Fibroblast of mammary gland (primary cell): Measurements from ENCODE around the gene KIZ.

Experiments used
- DNase-seq: peaks from one replicate; pipeline ENCODE4 v3.0.0-alpha.2; 2010; ENCODE audit warnings: low read depth
- H3K4me3 ChIP-seq: 2 replicates; pipeline ENCODE4 v1.5.1; 2011; ENCODE audit warnings: low read depth, mild to moderate bottlenecking, low read length, moderate library complexity; ENCODE audit not compliant: control insufficient read depth
- TF ChIP-seq, protein P1 (sequence below): conservative IDR thresholded peaks from 2 replicates; pipeline ENCODE4 v1.5.1; 2011; ENCODE audit warnings: low read depth, low read length, inconsistent platforms; ENCODE audit not compliant: control insufficient read depth, insufficient read depth

KIZ gene

DNA sequence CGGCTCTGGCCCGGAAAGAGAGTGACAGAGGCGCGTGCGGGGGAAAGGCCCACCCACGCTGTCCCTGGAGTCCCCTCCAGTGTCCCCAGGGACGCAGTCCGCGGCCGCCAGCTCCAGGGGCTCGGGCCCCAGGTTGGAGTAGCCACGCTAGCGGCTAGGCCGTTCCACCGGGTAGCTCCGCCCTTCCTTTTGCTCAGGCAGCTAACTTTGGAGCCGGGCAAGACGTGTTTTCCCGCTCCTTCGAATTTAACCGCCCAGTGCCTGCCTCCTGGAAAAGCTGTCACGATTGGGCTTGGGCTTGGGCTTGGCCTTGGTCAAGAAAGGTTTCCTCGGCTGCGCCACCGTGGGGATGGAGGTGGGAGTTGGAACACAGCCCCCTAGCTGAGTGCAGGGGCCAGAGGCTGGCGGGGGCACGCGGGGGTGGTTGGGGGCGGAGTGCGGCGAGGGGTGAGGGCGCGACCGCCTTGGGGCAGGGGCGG lies 24.4 kb upstream of the KIZ start:
- TF ChIP-seq, protein P1, sequence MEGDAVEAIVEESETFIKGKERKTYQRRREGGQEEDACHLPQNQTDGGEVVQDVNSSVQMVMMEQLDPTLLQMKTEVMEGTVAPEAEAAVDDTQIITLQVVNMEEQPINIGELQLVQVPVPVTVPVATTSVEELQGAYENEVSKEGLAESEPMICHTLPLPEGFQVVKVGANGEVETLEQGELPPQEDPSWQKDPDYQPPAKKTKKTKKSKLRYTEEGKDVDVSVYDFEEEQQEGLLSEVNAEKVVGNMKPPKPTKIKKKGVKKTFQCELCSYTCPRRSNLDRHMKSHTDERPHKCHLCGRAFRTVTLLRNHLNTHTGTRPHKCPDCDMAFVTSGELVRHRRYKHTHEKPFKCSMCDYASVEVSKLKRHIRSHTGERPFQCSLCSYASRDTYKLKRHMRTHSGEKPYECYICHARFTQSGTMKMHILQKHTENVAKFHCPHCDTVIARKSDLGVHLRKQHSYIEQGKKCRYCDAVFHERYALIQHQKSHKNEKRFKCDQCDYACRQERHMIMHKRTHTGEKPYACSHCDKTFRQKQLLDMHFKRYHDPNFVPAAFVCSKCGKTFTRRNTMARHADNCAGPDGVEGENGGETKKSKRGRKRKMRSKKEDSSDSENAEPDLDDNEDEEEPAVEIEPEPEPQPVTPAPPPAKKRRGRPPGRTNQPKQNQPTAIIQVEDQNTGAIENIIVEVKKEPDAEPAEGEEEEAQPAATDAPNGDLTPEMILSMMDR: no peak
- H3K4me3 ChIP-seq: no peak overlapping the region
- DNase-seq: no peak

DNA sequence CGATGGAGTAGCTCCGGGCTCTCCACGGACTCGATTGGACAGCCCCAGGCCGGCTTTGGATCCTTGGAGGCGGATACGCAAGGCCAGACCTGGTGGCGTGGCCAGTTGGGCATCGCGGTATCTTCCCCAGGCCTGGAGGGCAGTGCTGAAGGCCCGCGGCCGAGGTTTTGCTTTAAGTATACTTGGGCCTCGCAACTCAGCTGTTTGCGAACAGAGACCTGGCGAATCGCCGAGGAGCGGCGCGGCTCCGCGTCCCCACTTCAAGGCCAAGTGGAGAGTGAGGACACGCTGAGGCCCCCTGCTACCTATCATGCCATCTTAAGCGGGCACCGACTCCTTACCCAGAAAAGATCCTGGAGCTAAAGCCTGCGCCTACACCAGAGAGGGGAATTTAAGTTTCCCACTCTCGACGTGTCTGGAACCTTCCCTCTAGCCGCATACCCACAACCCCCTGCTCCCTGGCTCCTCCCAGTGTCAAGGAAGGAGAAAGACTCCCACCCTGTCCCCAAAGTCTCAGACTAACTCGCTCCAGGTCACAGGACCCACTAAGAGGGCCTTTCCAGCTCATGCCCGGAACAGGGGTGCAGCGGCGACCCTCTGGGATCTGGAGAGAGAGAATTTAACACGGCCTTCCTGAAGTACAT lies 23.8 kb upstream of the KIZ start:
- no peak for DNase-seq
- H3K4me3 ChIP-seq: no peak overlapping the region

DNA sequence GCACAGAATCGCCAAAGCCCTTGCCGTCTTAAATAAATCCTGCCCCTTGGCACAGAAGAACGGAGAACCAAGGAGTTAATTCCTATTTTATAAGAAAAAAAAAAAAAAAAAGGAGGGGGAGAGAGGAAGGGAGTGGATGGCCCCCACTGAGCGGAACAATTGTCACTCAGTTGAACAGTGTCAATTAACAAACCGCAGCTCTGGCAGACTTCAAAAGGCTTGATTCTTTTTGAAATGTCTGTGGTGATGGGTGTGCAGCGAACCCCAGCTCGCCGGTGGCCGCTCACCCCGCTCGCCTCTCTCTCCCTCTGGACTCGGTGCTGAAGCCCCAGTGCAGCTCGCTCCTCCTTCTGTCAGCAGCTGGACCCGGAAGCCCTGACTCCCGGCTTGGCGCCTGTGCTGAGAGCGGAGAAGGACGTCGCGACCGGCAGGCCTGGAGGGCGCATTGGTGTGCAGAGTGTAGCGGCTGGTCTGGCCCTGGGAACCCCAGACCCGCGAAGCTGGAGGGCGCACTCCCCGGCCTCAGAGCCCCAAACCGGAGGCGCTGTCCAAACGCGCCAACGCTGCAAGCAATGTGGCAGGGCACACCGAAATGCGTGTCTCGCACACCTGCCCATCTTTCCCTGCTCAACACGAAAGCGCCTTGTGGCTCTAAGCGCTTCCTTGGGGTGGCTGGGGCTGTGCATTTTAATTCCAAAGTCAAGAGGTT lies 23.1 kb upstream of the KIZ start:
- H3K4me3 ChIP-seq: no peak overlapping the region
- DNase-seq: no peak
- TF ChIP-seq, protein P1: no peak

More for the DNA sequence above, 23.8 kb upstream of the KIZ start:
- TF ChIP-seq, protein P1: no peak

DNA sequence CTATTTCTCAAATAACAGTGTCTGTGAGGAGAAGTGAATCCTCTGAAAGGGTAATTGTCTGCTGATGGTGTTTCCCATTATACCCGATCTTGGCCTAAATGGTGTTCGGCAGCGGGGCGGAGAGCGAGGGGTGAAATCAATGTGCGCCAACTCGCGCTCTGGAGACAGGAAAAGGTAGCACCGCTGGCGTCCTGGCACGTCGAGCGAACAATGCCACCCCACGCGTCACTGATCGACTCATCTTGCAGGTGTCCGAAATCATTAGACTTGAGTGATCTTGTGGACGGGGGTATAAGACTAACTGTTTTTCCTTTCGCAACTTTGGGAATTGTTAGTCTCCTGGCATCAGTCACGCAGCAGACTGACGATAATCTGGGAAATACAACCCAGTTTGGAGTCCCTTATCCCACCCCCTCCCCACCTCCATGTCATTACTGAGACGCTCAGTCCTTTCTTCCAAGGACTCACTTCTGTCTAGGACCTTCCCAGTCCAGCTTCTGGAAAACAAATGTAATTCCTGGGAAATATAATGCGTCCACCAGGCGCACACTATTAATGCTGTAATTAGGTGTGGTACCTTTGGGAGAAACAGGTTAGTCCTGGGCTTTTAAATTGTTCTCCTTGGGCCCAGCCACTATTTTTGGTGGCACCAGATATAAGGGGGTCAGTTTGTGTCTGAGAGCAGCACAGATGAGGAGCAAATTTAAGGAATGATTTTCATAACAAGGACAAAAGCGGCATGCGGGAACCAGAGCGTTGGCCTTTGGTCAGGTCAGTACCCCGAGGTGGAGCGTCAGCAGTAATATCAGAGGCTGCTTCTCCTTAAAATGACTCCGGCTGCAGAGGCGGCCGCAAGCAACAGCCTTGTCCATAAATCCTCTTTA lies 22.1 kb upstream of the KIZ start:
- no peak for DNase-seq
- no peak overlapping the region for H3K4me3 ChIP-seq
- TF ChIP-seq, protein P1: no peak

GRCh38 chr20:21104466-21104761 lies 21.5 kb upstream of the KIZ start:
- TF ChIP-seq, protein P1: no peak
- no peak overlapping the region for H3K4me3 ChIP-seq
- no peak for DNase-seq

- no peak overlapping the region for H3K4me3 ChIP-seq
- DNase-seq: no peak
- TF ChIP-seq, protein P1: no peak
Measured at GRCh38 chr20:21104921-21105320, 21.0 kb upstream of the KIZ start.
